KMS-11 (cell line): ENCODE data around the gene ATP2C1.

Experiments used
- H2AFZ ChIP-seq: fragments of 200-600 bp; sonication (generic); 2 replicates; pipeline ENCODE4 v1.6.1; 2016; ENCODE audit warnings: antibody characterized with exemption, mixed run types, low read depth
- H3K27ac ChIP-seq: fragments of 200-600 bp; sonication (generic); 2 replicates; pipeline ENCODE4 v1.6.1; 2016; ENCODE audit warnings: mild to moderate bottlenecking, mixed run types
- H3K27me3 ChIP-seq: fragments of 200-600 bp; sonication (generic); 2 replicates; pipeline ENCODE4 v1.6.1; 2017; ENCODE audit warnings: mild to moderate bottlenecking, low read depth, mixed run types, moderate library complexity; ENCODE audit not compliant: insufficient read depth
- H3K36me3 ChIP-seq: fragments of 200-600 bp; sonication (generic); 2 replicates; pipeline ENCODE4 v1.6.1; 2017; ENCODE audit warnings: mild to moderate bottlenecking, mixed run types; ENCODE audit not compliant: insufficient read depth
- H3K4me1 ChIP-seq: fragments of 200-600 bp; sonication (generic); 2 replicates; pipeline ENCODE4 v1.6.1; 2016; ENCODE audit warnings: mild to moderate bottlenecking, low read depth, mixed run types; ENCODE audit not compliant: poor library complexity, severe bottlenecking
- H3K4me2 ChIP-seq: fragments of 200-600 bp; sonication (generic); 2 replicates; pipeline ENCODE4 v1.7.0; 2016; ENCODE audit warnings: mild to moderate bottlenecking, mixed run types
- H3K4me3 ChIP-seq: fragments of 200-600 bp; sonication (generic); IDR thresholded peaks from 2 replicates; pipeline ENCODE4 v1.6.1; 2017; ENCODE audit warnings: low read depth, low read length, mixed read lengths; ENCODE audit not compliant: insufficient read depth
- H3K79me2 ChIP-seq: fragments of 200-600 bp; sonication (generic); 2 replicates; pipeline ENCODE4 v1.6.1; 2016; ENCODE audit warnings: low read depth, mixed run types; ENCODE audit not compliant: insufficient read depth
- H3K9ac ChIP-seq: fragments of 200-600 bp; sonication (generic); 2 replicates; pipeline ENCODE4 v1.6.1; 2016; ENCODE audit warnings: mild to moderate bottlenecking, mixed run types
- H4K20me1 ChIP-seq: fragments of 200-600 bp; sonication (generic); 2 replicates; pipeline ENCODE4 v1.6.1; 2016; ENCODE audit warnings: mild to moderate bottlenecking, mixed run types; ENCODE audit not compliant: insufficient read depth
- CTCF ChIP-seq: fragments of 200-600 bp; sonication (generic); conservative IDR thresholded peaks from 2 replicates; pipeline ENCODE4 v1.6.1; 2017; ENCODE audit warnings: low read depth, mild to moderate bottlenecking, antibody characterized with exemption, low read length, moderate library complexity, mixed read lengths

ATP2C1 gene

GRCh38 chr3:130907966-130908365 lies 14.1 kb downstream of the ATP2C1 start:
- H3K9ac ChIP-seq: no peak overlapping the region
- H3K36me3 ChIP-seq: no peaks in the 10 kb centered on the region
- no peak overlapping the region for H2AFZ ChIP-seq
- H3K4me1 ChIP-seq: peaks cover 57% of the 10 kb centered on the region
- H3K79me2 ChIP-seq: peaks cover 71% of the 10 kb centered on the region
- peak overlapping the region; percentile 36 for H3K4me2 ChIP-seq
- TF ChIP-seq CTCF: no peak
- H3K27me3 ChIP-seq: no peaks in the 10 kb centered on the region
- no peak overlapping the region for H3K4me3 ChIP-seq
- H3K27ac ChIP-seq: peak overlapping the region; percentile 4; the same call in 1 of the 2 replicates
- peaks cover 67% of the 10 kb centered on the region for H4K20me1 ChIP-seq

GRCh38 chr3:130915567-130916292 lies 21.8 kb downstream of the ATP2C1 start:
- TF ChIP-seq CTCF: no peak
- Histone ChIP-seq H3K9ac (no peak overlapping the region), H3K27ac (no peak overlapping the region), H3K4me2 (no peak overlapping the region), H4K20me1 (peaks cover 40% of the 10 kb centered on the region), H2AFZ (no peak overlapping the region), H3K36me3 (no peaks in the 10 kb centered on the region), H3K4me1 (peaks cover 33% of the 10 kb centered on the region), H3K4me3 (no peak overlapping the region), H3K79me2 (peaks cover 77% of the 10 kb centered on the region), H3K27me3 (no peaks in the 10 kb centered on the region)

GRCh38 chr3:130916507-130917167 lies 22.8 kb downstream of the ATP2C1 start:
- TF ChIP-seq CTCF: no peak
- Histone ChIP-seq H3K79me2 (peaks cover 86% of the 10 kb centered on the region), H3K27me3 (no peaks in the 10 kb centered on the region), H3K4me1 (peaks cover 33% of the 10 kb centered on the region), H2AFZ (no peak overlapping the region), H4K20me1 (peaks cover 40% of the 10 kb centered on the region), H3K4me2 (no peak overlapping the region), H3K4me3 (no peak overlapping the region), H3K36me3 (no peaks in the 10 kb centered on the region), H3K27ac (no peak overlapping the region), H3K9ac (no peak overlapping the region)

GRCh38 chr3:130918328-130918727 lies 24.4 kb downstream of the ATP2C1 start:
- Histone ChIP-seq H3K4me2 (no peak overlapping the region), H3K36me3 (no peaks in the 10 kb centered on the region), H3K4me1 (peaks cover 42% of the 10 kb centered on the region), H3K79me2 (peaks cover 100% of the 10 kb centered on the region), H3K4me3 (no peak overlapping the region), H2AFZ (no peak overlapping the region), H4K20me1 (peaks cover 44% of the 10 kb centered on the region), H3K27me3 (no peaks in the 10 kb centered on the region), H3K27ac (no peak overlapping the region), H3K9ac (no peak overlapping the region)
- TF ChIP-seq CTCF: no peak
